MCF 10A (cell line): ENCODE measurements around the gene PUS7. TPM values are rescaled to one million over a fixed set of nuclear protein-coding genes. Genes with fewer than 3 reads are reported as not detected.
"Not testable (repeated sequence)": the region's sequence is repeated elsewhere in the genome, so short reads cannot be mapped to it uniquely, and the experiment has no call there.

Experiments
- BruUV-seq: library from RNA; stranded (reverse); fragments of 400-500 nt; replicated peaks from 2 replicates; lab custom pipeline; 2021; lab: Mats Ljungman, UMichigan
- CTCF ChIA-PET: fragments of 300-600 bp; sonication (Branson Sonifier 250); formaldehyde crosslinking; extraction: SDS; loops from one replicate; lab custom pipeline; 2021; ENCODE audit warnings: antibody characterized with exemption, inconsistent platforms; lab: Yijun Ruan, JAX
- POLR2A ChIA-PET: fragments of 300-600, 350-650 bp; sonication (Branson Sonifier 250); formaldehyde crosslinking; extraction: SDS; loops from one replicate; lab custom pipeline; 2020; ENCODE audit warnings: antibody characterized with exemption, inconsistent platforms; lab: Yijun Ruan, JAX
- DNase-seq: peaks from one replicate; pipeline ENCODE4 v3.0.0-alpha.2; 2018; ENCODE audit not compliant: unreplicated experiment
- H3K27ac Mint-ChIP-seq: one replicate; pipeline ENCODE4 v1.8.0; 2022; ENCODE audit warnings: mild to moderate bottlenecking, low read depth, mixed read lengths; ENCODE audit not compliant: unreplicated experiment
- H3K27me3 Mint-ChIP-seq: one replicate; pipeline ENCODE4 v1.8.0; 2022; ENCODE audit warnings: mixed read lengths; ENCODE audit not compliant: insufficient read depth, unreplicated experiment
- H3K36me3 Mint-ChIP-seq: one replicate; pipeline ENCODE4 v1.8.0; 2022; ENCODE audit warnings: mild to moderate bottlenecking, moderate library complexity, mixed read lengths; ENCODE audit not compliant: insufficient read depth, unreplicated experiment
- H3K4me1 Mint-ChIP-seq: one replicate; pipeline ENCODE4 v1.8.0; 2022; ENCODE audit warnings: mixed read lengths; ENCODE audit not compliant: insufficient read depth, unreplicated experiment
- H3K4me3 Mint-ChIP-seq: one replicate; pipeline ENCODE4 v1.8.0; 2022; ENCODE audit warnings: mild to moderate bottlenecking, moderate library complexity, mixed read lengths; ENCODE audit not compliant: unreplicated experiment
- H3K9me3 Mint-ChIP-seq: one replicate; pipeline ENCODE4 v1.8.0; 2022; ENCODE audit warnings: mixed read lengths; ENCODE audit not compliant: unreplicated experiment
- CTCF ChIP-seq: fragments of 200-600 bp; IDR thresholded peaks from one replicate; pipeline ENCODE4 v1.8.0; 2022; ENCODE audit warnings: antibody characterized with exemption, mild to moderate bottlenecking; ENCODE audit not compliant: unreplicated experiment
- intact Hi-C: fragments of 100-400 bp; cut with micrococcal nuclease; formaldehyde crosslinking; loops from 2 replicates; pipeline ENCODE4 v1.14.1; 2022
- total RNA-seq: library from RNA; stranded (reverse); gene quantifications from 2 replicates; pipeline ENCODE4 v1.2.3, GENCODE V29; 2022

The PUS7 gene
- total RNA-seq, 1 experiment from 2014 or later: 29.7 TPM

- TF ChIP-seq CTCF: no peak
- CTCF ChIA-PET: interaction anchor here (1.0 to 1.1 kb wide), 2 partner anchors 13 to 283 kb away, joined by 3 read pairs; no protein-coding TSS in a partner anchor
- BruUV-seq: no TSS peak
Measured at GRCh38 chr7:105426606-105427146, 95.4 kb downstream of the PUS7 start.

GRCh38 chr7:105423987-105424386 lies 98.1 kb downstream of the PUS7 start:
- no peak for TF ChIP-seq CTCF
- DNase-seq: no peak
- CTCF ChIA-PET: no interaction called here
- Mint-ChIP-seq H3K4me1 (no peaks in the 10 kb centered on the region), H3K27me3 (no peaks in the 10 kb centered on the region), H3K9me3 (no peaks in the 10 kb centered on the region), H3K36me3 (peaks cover 12% of the 10 kb centered on the region), H3K27ac (no peak overlapping the region), H3K4me3 (no peak overlapping the region)
- POLR2A ChIA-PET: no interaction called here
- intact Hi-C loops: no loop called here
- BruUV-seq: no TSS peak

More at GRCh38 chr7:105426606-105427146, 95.4 kb downstream of the PUS7 start:
- POLR2A ChIA-PET: no interaction called here
- H3K9me3 Mint-ChIP-seq: no peaks in the 10 kb centered on the region
- no peaks in the 10 kb centered on the region for H3K27me3 Mint-ChIP-seq
- no peak for DNase-seq
- H3K4me1 Mint-ChIP-seq: no peaks in the 10 kb centered on the region
- no peak overlapping the region for H3K27ac Mint-ChIP-seq
- no peak overlapping the region for H3K4me3 Mint-ChIP-seq
- intact Hi-C loops: loop anchor here (5.0 kb wide), 1 partner anchor 314 kb away; no protein-coding TSS in a partner anchor
- peaks cover 12% of the 10 kb centered on the region for H3K36me3 Mint-ChIP-seq

GRCh38 chr7:105413887-105414437 lies 108.1 kb downstream of the PUS7 start:
- CTCF ChIA-PET: interaction anchor here (0.8 to 1.7 kb wide), 4 partner anchors 12 to 53 kb away, joined by 3 to 4 read pairs (median 4); no protein-coding TSS in a partner anchor
- intact Hi-C loops: no loop called here
- POLR2A ChIA-PET: interaction anchor here (0.7 kb wide), 1 partner anchor 80 kb away, joined by 3 read pairs; no protein-coding TSS in a partner anchor
- no TSS peak for BruUV-seq
- Mint-ChIP-seq H3K4me3 (no peak overlapping the region), H3K4me1 (no peaks in the 10 kb centered on the region), H3K27me3 (no peaks in the 10 kb centered on the region), H3K27ac (no peak overlapping the region), H3K9me3 (no peaks in the 10 kb centered on the region), H3K36me3 (no peaks in the 10 kb centered on the region)
- no peak for TF ChIP-seq CTCF
- DNase-seq: no peak

- BruUV-seq, H3K27ac Mint-ChIP-seq, intact Hi-C loops, H3K9me3 Mint-ChIP-seq, H3K27me3 Mint-ChIP-seq, POLR2A ChIA-PET, H3K36me3 Mint-ChIP-seq, CTCF ChIA-PET, DNase-seq, H3K4me1 Mint-ChIP-seq, H3K4me3 Mint-ChIP-seq: not testable (repeated sequence)
Measured at GRCh38 chr7:105410774-105411173, 111.3 kb downstream of the PUS7 start.

- H3K36me3 Mint-ChIP-seq, H3K4me1 Mint-ChIP-seq, H3K27me3 Mint-ChIP-seq, CTCF ChIA-PET, H3K27ac Mint-ChIP-seq, H3K4me3 Mint-ChIP-seq, DNase-seq, BruUV-seq, H3K9me3 Mint-ChIP-seq, intact Hi-C loops: not testable (repeated sequence)
- POLR2A ChIA-PET: interaction anchor here (0.6 kb wide), 1 partner anchor 41 kb away, joined by 3 read pairs; no protein-coding TSS in a partner anchor
Measured at GRCh38 chr7:105409775-105410174, 112.3 kb downstream of the PUS7 start.
